Measurements from ENCODE around the gene USP12. TPM values are rescaled to one million over a fixed set of nuclear protein-coding genes. Genes with fewer than 3 reads are reported as not detected.

USP12 gene
- total and polyA plus RNA-seq, 12 donors: 4.6 to 20.3 (median 13.3) TPM

GRCh38 chr13:27022571-27023311 is 148.9 kb downstream of the USP12 start:
- Histone ChIP-seq H3K36me3 (replicated peaks in 1 of 2) (no peaks in the 10 kb centered on the region), H3K27me3 (peaks cover 5% of the 10 kb centered on the region), H3K4me3 (no peak overlapping the region), H3K27ac (no peak overlapping the region), H3K9me3 (replicated peaks in 1 of 3) (no peaks in the 10 kb centered on the region), H3K4me1 (replicated peaks in 1 of 2) (no peaks in the 10 kb centered on the region)
- peak in 1 of 7 donors; percentile 48 for DNase-seq
- 41 to 60% (median 51%) methylated on average over 5 to 9 of the region's 9 CpGs for WGBS, 4 donors
- TF ChIP-seq POLR2A (IDR thresholded peaks at IDR 0.05): no peak
- no peak for TF ChIP-seq CTCF (IDR thresholded peaks at IDR 0.05)
- intact Hi-C loops (cut with DNase I): no loop called here

GRCh38 chr13:27020415-27020814 is 151.2 kb downstream of the USP12 start:
- Histone ChIP-seq H3K4me1 (replicated peaks in 1 of 2) (no peaks in the 10 kb centered on the region), H3K4me3 (no peak overlapping the region), H3K9me3 (replicated peaks in 1 of 3) (no peaks in the 10 kb centered on the region), H3K27me3 (no peaks in the 10 kb centered on the region), H3K27ac (no peak overlapping the region), H3K36me3 (replicated peaks in 1 of 2) (no peaks in the 10 kb centered on the region)
- intact Hi-C loops (cut with DNase I): no loop called here
- WGBS, 4 donors: 80 to 91% (median 90%) methylated on average over 8 of the region's 8 CpGs
- peak in 1 of 7 donors; percentile 13 for DNase-seq
- no peak for TF ChIP-seq CTCF (IDR thresholded peaks at IDR 0.05)
- no peak for TF ChIP-seq POLR2A (IDR thresholded peaks at IDR 0.05)

GRCh38 chr13:27018882-27019281 is 152.7 kb downstream of the USP12 start:
- H3K27me3 ChIP-seq: no peaks in the 10 kb centered on the region
- DNase-seq: peak in 1 of 7 donors; percentile 20
- no peaks in the 10 kb centered on the region for H3K9me3 ChIP-seq (replicated peaks in 1 of 3)
- TF ChIP-seq POLR2A (IDR thresholded peaks at IDR 0.05): no peak
- 73 to 79% (median 76%) methylated on average over 5 of the region's 5 CpGs for WGBS, 4 donors
- H3K36me3 ChIP-seq (replicated peaks in 1 of 2): no peaks in the 10 kb centered on the region
- H3K4me1 ChIP-seq (replicated peaks in 1 of 2): no peaks in the 10 kb centered on the region
- H3K27ac ChIP-seq: no peak overlapping the region
- intact Hi-C loops (cut with DNase I): no loop called here
- no peak overlapping the region for H3K4me3 ChIP-seq

- H3K27me3 ChIP-seq: no peaks in the 10 kb centered on the region
- peak in 1 of 7 donors; percentile 17 for DNase-seq
- no peaks in the 10 kb centered on the region for H3K36me3 ChIP-seq (replicated peaks in 1 of 2)
- no peaks in the 10 kb centered on the region for H3K9me3 ChIP-seq (replicated peaks in 1 of 3)
- WGBS, 4 donors: 58 to 69% (median 68%) methylated on average over 8 of the region's 8 CpGs
- no peak overlapping the region for H3K27ac ChIP-seq
- no peak overlapping the region for H3K4me3 ChIP-seq
- intact Hi-C loops (cut with DNase I): no loop called here
- H3K4me1 ChIP-seq (replicated peaks in 1 of 2): no peaks in the 10 kb centered on the region
- TF ChIP-seq POLR2A (IDR thresholded peaks at IDR 0.05) (no peak), CTCF (IDR thresholded peaks at IDR 0.05) (no peak)
Observed at GRCh38 chr13:27018344-27018861, 153.2 kb downstream of the USP12 start.

- 65 to 75% (median 70%) methylated on average over 4 of the region's 4 CpGs for WGBS, 4 donors
- Histone ChIP-seq H3K4me1 (replicated peaks in 1 of 2) (no peaks in the 10 kb centered on the region), H3K36me3 (replicated peaks in 1 of 2) (no peaks in the 10 kb centered on the region), H3K27me3 (no peaks in the 10 kb centered on the region), H3K4me3 (no peak overlapping the region), H3K27ac (no peak overlapping the region), H3K9me3 (replicated peaks in 1 of 3) (no peaks in the 10 kb centered on the region)
- intact Hi-C loops (cut with DNase I): no loop called here
- TF ChIP-seq POLR2A (IDR thresholded peaks at IDR 0.05) (no peak), CTCF (IDR thresholded peaks at IDR 0.05) (no peak)
- no peak for DNase-seq
Observed at GRCh38 chr13:27016875-27017274, 154.7 kb downstream of the USP12 start.
